ENCODE data around the gene OGDH. TPM values are rescaled to one million over a fixed set of nuclear protein-coding genes. Genes with fewer than 3 reads are reported as not detected.
"Not testable (repeated sequence)": the region's sequence is repeated elsewhere in the genome, so short reads cannot be mapped to it uniquely, and the experiment has no call there.

OGDH gene
- 51.1 TPM for polyA plus RNA-seq (2013, experiment 1 of 2)
- polyA plus RNA-seq (2013, experiment 2 of 2), result 51.5 TPM

DNA sequence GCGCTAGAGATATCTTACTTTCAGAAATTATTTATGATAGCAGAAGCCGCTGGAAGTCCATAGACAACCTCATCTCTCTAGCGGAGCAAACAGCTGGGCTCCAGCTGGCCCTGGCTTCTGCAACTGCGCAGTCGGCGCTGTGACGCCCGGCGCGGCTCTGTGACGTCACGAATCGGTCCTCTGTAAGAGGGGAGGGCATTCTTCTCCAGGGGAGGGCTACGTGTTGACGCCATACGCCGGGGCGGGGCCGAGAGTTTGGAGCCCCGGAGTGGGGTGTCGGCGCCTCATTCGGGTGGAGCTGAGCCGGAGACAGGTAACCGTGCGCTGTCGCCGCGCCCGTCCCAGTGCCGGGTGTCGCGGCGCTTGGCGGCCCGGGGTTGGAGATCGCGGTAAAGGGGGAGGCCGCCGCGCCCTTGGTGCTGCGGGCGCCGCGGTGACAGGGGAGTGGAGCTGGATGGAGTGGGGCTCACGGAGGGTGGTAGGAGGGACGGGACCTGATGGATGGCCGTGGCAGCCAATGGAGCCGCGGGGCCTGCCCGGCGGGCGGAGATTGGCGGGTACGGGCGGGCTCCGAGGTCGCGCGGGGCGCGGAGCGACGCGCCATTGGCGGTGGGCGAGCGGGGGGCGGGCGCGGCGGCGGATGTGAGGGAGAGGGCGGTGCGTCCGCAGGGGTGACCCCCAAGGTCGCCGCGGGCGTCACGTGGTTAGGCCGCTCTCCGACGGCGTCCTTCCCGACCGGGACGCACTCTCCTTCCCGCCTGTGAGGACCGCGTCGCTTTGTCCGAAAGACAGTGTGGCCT lies at the start of gene OGDH:
Gene OGDH (plus strand): TSS at position 287 of the 800 bp plus-strand sequence. CDS start 17,717 bp downstream, outside the sequence.
- WGBS, result under 1% methylated on average over 93 of the region's 93 CpGs
- Histone ChIP-seq H3K4me1 (ENCODE audit: insufficient read depth, low read length) (no peaks in the 10 kb centered on the region), H3K4me3 (ENCODE audit: low read length) (peak within 1 kb of the TSS; percentile 88), H3K27ac (ENCODE audit: low read depth, low read length) (peak within 1 kb of the TSS; percentile 93), H3K9me3 (ENCODE audit: insufficient read depth, low read depth, low read length) (no peaks in the 10 kb centered on the region), H3K36me3 (ENCODE audit: insufficient read depth, low read length) (no peaks in the 10 kb centered on the region), H3K27me3 (ENCODE audit: insufficient read depth, low read length) (peaks cover 4% of the 10 kb centered on the region; the same call in 1 of the 2 replicates), H3K9ac (ENCODE audit: low read depth, low read length) (peak within 1 kb of the TSS; percentile 91)

- 100% methylated on average over 1 of the region's 2 CpGs for WGBS
- Histone ChIP-seq H3K4me3 (ENCODE audit: low read length) (no peak overlapping the region), H3K9me3 (ENCODE audit: insufficient read depth, low read depth, low read length) (no peaks in the 10 kb centered on the region), H3K36me3 (ENCODE audit: insufficient read depth, low read length) (no peaks in the 10 kb centered on the region), H3K27ac (ENCODE audit: low read depth, low read length) (no peak overlapping the region), H3K4me1 (ENCODE audit: insufficient read depth, low read length) (no peaks in the 10 kb centered on the region), H3K27me3 (ENCODE audit: insufficient read depth, low read length) (no peaks in the 10 kb centered on the region), H3K9ac (ENCODE audit: low read depth, low read length) (no peak overlapping the region)
These were observed 48.9 kb upstream of the OGDH start for GRCh38 chr7:44557485-44557884.

- Histone ChIP-seq H3K4me3 (ENCODE audit: low read length) (no peak overlapping the region), H3K27me3 (ENCODE audit: insufficient read depth, low read length) (no peaks in the 10 kb centered on the region), H3K9ac (ENCODE audit: low read depth, low read length) (no peak overlapping the region), H3K36me3 (ENCODE audit: insufficient read depth, low read length) (peaks cover 7% of the 10 kb centered on the region), H3K9me3 (ENCODE audit: insufficient read depth, low read depth, low read length) (no peaks in the 10 kb centered on the region), H3K4me1 (ENCODE audit: insufficient read depth, low read length) (no peaks in the 10 kb centered on the region), H3K27ac (ENCODE audit: low read depth, low read length) (no peak overlapping the region)
- 92% methylated on average over 4 of the region's 4 CpGs for WGBS
These were observed 46.9 kb upstream of the OGDH start for GRCh38 chr7:44559485-44559884.

DNA sequence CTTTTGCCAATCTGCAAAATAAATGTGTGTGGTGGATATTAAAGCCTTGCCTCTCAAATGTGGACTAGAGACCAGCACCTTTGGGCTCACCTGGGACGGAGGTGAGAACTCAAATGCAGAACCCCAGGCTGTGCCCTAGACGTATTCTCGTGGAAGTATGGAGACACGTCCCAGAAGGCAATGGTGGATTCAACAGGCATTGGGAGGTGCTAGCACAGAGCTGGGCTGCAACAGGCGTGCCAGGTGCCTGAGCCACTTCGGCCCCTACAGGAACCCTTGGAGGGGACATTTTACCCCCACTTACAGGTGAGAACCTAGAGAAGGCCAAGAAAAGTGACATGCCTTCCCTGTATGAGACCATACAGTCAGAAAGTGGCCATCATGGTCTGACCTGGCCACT lies 44.9 kb upstream of the OGDH start:
- H3K9me3 ChIP-seq (ENCODE audit: insufficient read depth, low read depth, low read length), result no peaks in the 10 kb centered on the region
- H3K27me3 ChIP-seq (ENCODE audit: insufficient read depth, low read length), result no peaks in the 10 kb centered on the region
- WGBS, result 89% methylated on average over 6 of the region's 6 CpGs
- H3K36me3 ChIP-seq (ENCODE audit: insufficient read depth, low read length), result peaks cover 25% of the 10 kb centered on the region
- H3K4me1 ChIP-seq (ENCODE audit: insufficient read depth, low read length), result no peaks in the 10 kb centered on the region
- no peak overlapping the region for H3K4me3 ChIP-seq (ENCODE audit: low read length)
- no peak overlapping the region for H3K9ac ChIP-seq (ENCODE audit: low read depth, low read length)
- no peak overlapping the region for H3K27ac ChIP-seq (ENCODE audit: low read depth, low read length)

- no peaks in the 10 kb centered on the region for H3K27me3 ChIP-seq (ENCODE audit: insufficient read depth, low read length)
These were observed 44.3 kb upstream of the OGDH start for GRCh38 chr7:44561962-44562621.

GRCh38 chr7:44562622-44562962 lies 43.8 kb upstream of the OGDH start:
- not testable (repeated sequence) for H3K4me3 ChIP-seq (ENCODE audit: low read length); H3K27ac ChIP-seq (ENCODE audit: low read depth, low read length); H3K9me3 ChIP-seq (ENCODE audit: insufficient read depth, low read depth, low read length); H3K27me3 ChIP-seq (ENCODE audit: insufficient read depth, low read length); H3K9ac ChIP-seq (ENCODE audit: low read depth, low read length); H3K4me1 ChIP-seq (ENCODE audit: insufficient read depth, low read length)
- peaks cover 36% of the 10 kb centered on the region for H3K36me3 ChIP-seq (ENCODE audit: insufficient read depth, low read length)
- WGBS, result 88% methylated on average over 7 of the region's 8 CpGs

More at GRCh38 chr7:44561962-44562621, 44.3 kb upstream of the OGDH start:
- peaks cover 31% of the 10 kb centered on the region for H3K36me3 ChIP-seq (ENCODE audit: insufficient read depth, low read length)
- no peak overlapping the region for H3K27ac ChIP-seq (ENCODE audit: low read depth, low read length)
- H3K9ac ChIP-seq (ENCODE audit: low read depth, low read length), result no peak overlapping the region
- H3K4me1 ChIP-seq (ENCODE audit: insufficient read depth, low read length), result no peaks in the 10 kb centered on the region
- H3K4me3 ChIP-seq (ENCODE audit: low read length), result no peak overlapping the region
- H3K9me3 ChIP-seq (ENCODE audit: insufficient read depth, low read depth, low read length), result no peaks in the 10 kb centered on the region
- 87% methylated on average over 7 of the region's 7 CpGs for WGBS

DNA sequence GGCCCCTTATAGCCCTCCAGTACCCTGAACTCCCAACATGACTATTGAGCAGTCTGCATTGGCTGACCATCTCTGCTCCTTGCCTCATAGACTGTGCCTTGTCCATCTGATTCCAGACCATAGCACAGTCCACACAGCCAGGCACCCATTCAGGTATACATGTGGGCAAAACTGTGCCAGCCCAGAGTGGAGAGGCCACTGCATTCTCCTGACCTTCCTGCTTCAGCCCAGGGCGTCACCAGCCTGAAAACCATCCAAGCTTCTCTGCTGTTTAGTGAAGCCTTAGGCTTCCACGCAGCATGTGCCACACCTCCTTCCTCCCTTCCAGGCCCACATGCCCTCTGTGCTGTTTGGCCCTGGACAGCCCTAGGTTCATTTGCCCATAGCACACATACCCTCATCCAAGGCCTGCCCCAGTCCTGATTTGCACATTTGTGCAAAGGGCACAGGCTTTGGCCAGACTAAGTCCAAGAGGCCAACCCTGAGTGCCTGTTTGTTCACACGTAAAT lies 43.2 kb upstream of the OGDH start:
- Histone ChIP-seq H3K4me3 (ENCODE audit: low read length) (no peak overlapping the region), H3K9me3 (ENCODE audit: insufficient read depth, low read depth, low read length) (no peaks in the 10 kb centered on the region), H3K27ac (ENCODE audit: low read depth, low read length) (no peak overlapping the region), H3K36me3 (ENCODE audit: insufficient read depth, low read length) (peaks cover 42% of the 10 kb centered on the region), H3K27me3 (ENCODE audit: insufficient read depth, low read length) (no peaks in the 10 kb centered on the region), H3K4me1 (ENCODE audit: insufficient read depth, low read length) (no peaks in the 10 kb centered on the region), H3K9ac (ENCODE audit: low read depth, low read length) (no peak overlapping the region)
- 92% methylated on average over 3 of the region's 3 CpGs for WGBS

DNA sequence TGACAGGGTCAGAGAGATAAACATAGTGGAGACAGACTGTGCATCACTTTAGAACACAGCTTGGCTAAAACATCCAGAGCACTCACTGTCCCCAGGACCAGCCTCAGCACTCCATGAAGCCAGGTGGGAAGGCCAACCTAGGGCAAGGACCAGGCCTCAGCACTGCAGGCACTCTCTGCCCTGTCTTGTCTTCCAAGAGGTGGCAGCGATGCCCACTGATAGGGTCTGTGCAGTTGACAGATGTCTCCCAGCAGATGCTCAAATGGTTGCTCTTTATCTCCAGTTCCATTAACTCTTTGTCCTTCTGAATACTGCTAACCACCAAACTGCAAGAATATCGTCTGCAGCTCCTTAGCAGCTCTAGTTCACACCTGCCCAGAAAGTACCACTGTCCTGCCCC lies 41.8 kb upstream of the OGDH start:
- H3K27me3 ChIP-seq (ENCODE audit: insufficient read depth, low read length), result no peaks in the 10 kb centered on the region
- H3K4me3 ChIP-seq (ENCODE audit: low read length), result no peak overlapping the region
- WGBS, result over 99% methylated on average over 2 of the region's 2 CpGs
- H3K27ac ChIP-seq (ENCODE audit: low read depth, low read length), result no peak overlapping the region
- H3K36me3 ChIP-seq (ENCODE audit: insufficient read depth, low read length), result peaks cover 56% of the 10 kb centered on the region
- no peaks in the 10 kb centered on the region for H3K9me3 ChIP-seq (ENCODE audit: insufficient read depth, low read depth, low read length)
- H3K9ac ChIP-seq (ENCODE audit: low read depth, low read length), result no peak overlapping the region
- no peaks in the 10 kb centered on the region for H3K4me1 ChIP-seq (ENCODE audit: insufficient read depth, low read length)

DNA sequence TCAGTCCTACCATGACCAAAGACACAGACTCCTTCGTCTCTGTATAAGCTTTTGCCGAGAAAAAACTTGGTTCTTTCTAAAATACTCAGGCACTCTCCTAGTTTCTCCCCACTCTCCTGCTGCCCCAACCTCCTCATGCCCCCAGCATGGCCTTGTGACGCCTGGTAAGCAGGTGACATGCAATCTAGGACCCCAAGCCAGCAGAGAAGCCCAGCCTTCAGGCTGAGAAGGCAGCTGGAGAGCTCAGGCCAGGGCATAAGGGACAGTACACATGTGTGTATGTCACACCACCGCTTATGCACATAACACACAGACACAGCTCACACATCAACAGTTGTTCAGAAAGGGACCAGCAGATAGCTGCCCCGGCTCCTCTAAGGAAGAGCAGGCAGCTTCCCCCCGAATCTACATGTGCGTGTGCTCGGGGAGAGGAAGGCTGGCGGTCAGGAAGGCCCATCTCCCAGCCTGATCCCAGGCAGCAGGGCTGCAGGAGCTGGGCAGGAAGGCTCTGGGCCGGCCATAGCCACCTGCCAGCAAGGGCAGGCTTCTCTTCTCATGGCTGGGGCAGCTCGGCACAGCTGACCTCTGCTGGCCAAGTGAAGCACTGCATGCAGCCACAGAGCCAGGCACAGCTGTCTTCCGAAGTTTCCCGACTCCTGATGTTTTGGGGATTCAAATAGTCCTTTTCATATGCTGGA lies 41.2 kb upstream of the OGDH start:
- Histone ChIP-seq H3K27me3 (ENCODE audit: insufficient read depth, low read length) (no peaks in the 10 kb centered on the region), H3K4me1 (ENCODE audit: insufficient read depth, low read length) (no peaks in the 10 kb centered on the region), H3K9ac (ENCODE audit: low read depth, low read length) (no peak overlapping the region), H3K9me3 (ENCODE audit: insufficient read depth, low read depth, low read length) (no peaks in the 10 kb centered on the region), H3K36me3 (ENCODE audit: insufficient read depth, low read length) (peaks cover 62% of the 10 kb centered on the region), H3K27ac (ENCODE audit: low read depth, low read length) (no peak overlapping the region), H3K4me3 (ENCODE audit: low read length) (no peak overlapping the region)
- WGBS, result 80% methylated on average over 13 of the region's 13 CpGs

DNA sequence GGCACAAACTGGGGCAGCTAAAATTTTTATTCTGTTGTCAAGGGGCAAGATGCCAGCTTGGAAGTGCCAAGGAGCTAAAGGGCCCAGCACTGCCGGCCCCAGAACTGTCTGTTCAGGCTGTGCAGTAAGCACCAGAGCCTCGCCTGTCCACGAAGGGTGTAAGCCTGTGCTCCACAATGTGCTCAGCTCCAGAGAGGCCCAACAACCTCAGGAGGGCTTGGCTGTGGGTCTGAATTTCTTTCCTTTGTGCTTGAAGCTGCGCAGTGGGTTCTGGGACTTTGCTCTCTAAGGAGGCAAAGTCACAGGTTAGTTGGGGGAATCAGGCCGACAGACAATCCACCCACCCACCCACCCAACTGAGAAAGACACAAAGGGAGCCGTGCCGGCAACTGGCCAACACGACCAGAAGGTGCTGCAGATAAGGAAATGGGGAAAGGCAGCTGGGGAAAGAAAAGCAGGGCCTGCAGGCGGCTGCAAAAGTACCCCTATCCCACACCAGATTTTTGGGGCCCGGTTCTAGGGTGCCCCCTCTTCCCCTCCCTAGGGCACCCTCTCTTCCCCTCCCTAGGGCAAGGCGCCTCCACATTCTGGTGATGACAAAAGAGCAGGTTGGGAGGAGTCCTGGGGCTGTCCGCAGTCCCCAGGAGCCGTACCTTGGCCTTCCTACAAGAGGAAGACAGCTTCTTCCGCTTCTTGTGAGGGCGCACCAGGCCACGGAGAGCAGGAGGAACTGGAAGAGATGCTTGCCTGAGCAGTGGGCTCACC lies 40.5 kb upstream of the OGDH start:
- no peaks in the 10 kb centered on the region for H3K9me3 ChIP-seq (ENCODE audit: insufficient read depth, low read depth, low read length)
- no peaks in the 10 kb centered on the region for H3K27me3 ChIP-seq (ENCODE audit: insufficient read depth, low read length)
- H3K36me3 ChIP-seq (ENCODE audit: insufficient read depth, low read length), result peaks cover 69% of the 10 kb centered on the region
- no peak overlapping the region for H3K27ac ChIP-seq (ENCODE audit: low read depth, low read length)
- 91% methylated on average over 11 of the region's 16 CpGs for WGBS
- H3K4me1 ChIP-seq (ENCODE audit: insufficient read depth, low read length), result no peaks in the 10 kb centered on the region
- no peak overlapping the region for H3K4me3 ChIP-seq (ENCODE audit: low read length)
- H3K9ac ChIP-seq (ENCODE audit: low read depth, low read length), result no peak overlapping the region
